SJCRH30 (cell line): ENCODE measurements around the gene GCFC2. TPM values are rescaled to one million over a fixed set of nuclear protein-coding genes. Genes with fewer than 3 reads are reported as not detected.
"Not testable (repeated sequence)": the region's sequence is repeated elsewhere in the genome, so short reads cannot be mapped to it uniquely, and the experiment has no call there.

ENCODE experiments used
- DNase-seq, 2 experiments: peaks; one replicate each; pipeline ENCODE4 v3.0.0-alpha.2; 2015 to 2020
- H3K27ac ChIP-seq: fragments of 250-450 bp; sonication (Bioruptor Pico); 2 replicates; pipeline ENCODE4 v1.5.1; 2020; ENCODE audit warnings: mild to moderate bottlenecking, moderate library complexity
- H3K27me3 ChIP-seq: fragments of 250-450 bp; sonication (Bioruptor Pico); 2 replicates; pipeline ENCODE4 v1.5.1; 2020; ENCODE audit warnings: mild to moderate bottlenecking, moderate library complexity
- H3K36me3 ChIP-seq: fragments of 250-450 bp; sonication (Bioruptor Pico); 2 replicates; pipeline ENCODE4 v1.5.1; 2020; ENCODE audit warnings: mild to moderate bottlenecking, moderate library complexity
- H3K4me1 ChIP-seq: fragments of 250-450 bp; sonication (Bioruptor Pico); 2 replicates; pipeline ENCODE4 v1.5.1; 2020; ENCODE audit warnings: mild to moderate bottlenecking, moderate library complexity
- H3K4me3 ChIP-seq: fragments of 250-450 bp; sonication (Bioruptor Pico); 2 replicates; pipeline ENCODE4 v1.5.1; 2020; ENCODE audit warnings: mild to moderate bottlenecking, moderate library complexity
- H3K9me3 ChIP-seq: fragments of 250-450 bp; sonication (Bioruptor Pico); replicated peaks from 2 replicates; pipeline ENCODE4 v1.5.1; 2020; ENCODE audit warnings: mild to moderate bottlenecking, moderate library complexity
- total RNA-seq: library from RNA; depleted of rRNA; stranded (reverse); fragments of >200 nt; shearing (Covaris generic); gene quantifications from 2 replicates; pipeline ENCODE4 v1.2.3, GENCODE V29; 2014

GCFC2 gene
- total RNA-seq, 1 experiment from 2014 or later = 41.1 TPM

- Histone ChIP-seq H3K9me3 (no peaks in the 10 kb centered on the region), H3K4me3 (no peak overlapping the region)
- DNase-seq = no peak
Observed at GRCh38 chr2:75707901-75708300, 2.8 kb downstream of the GCFC2 start.

GRCh38 chr2:75705921-75706320 lies 4.8 kb downstream of the GCFC2 start:
- DNase-seq = peak in 1 of 2 experiments; percentile 37
- Histone ChIP-seq H3K27me3 (no peaks in the 10 kb centered on the region), H3K27ac (no peak overlapping the region), H3K4me1 (peaks cover 19% of the 10 kb centered on the region), H3K4me3 (no peak overlapping the region), H3K9me3 (no peaks in the 10 kb centered on the region), H3K36me3 (peaks cover 31% of the 10 kb centered on the region)

More at GRCh38 chr2:75707901-75708300, 2.8 kb downstream of the GCFC2 start:
- Histone ChIP-seq H3K4me1 (peaks cover 19% of the 10 kb centered on the region), H3K27ac (no peak overlapping the region), H3K27me3 (no peaks in the 10 kb centered on the region), H3K36me3 (peaks cover 15% of the 10 kb centered on the region)

- Histone ChIP-seq H3K36me3 (peaks cover 42% of the 10 kb centered on the region), H3K27me3 (no peaks in the 10 kb centered on the region), H3K4me1 (peaks cover 9% of the 10 kb centered on the region), H3K4me3 (no peak overlapping the region), H3K27ac (no peak overlapping the region), H3K9me3 (no peaks in the 10 kb centered on the region)
- DNase-seq = no peak
Observed at GRCh38 chr2:75703589-75704287, 7.0 kb downstream of the GCFC2 start.

GRCh38 chr2:75702593-75702992 lies 8.1 kb downstream of the GCFC2 start:
- Histone ChIP-seq H3K9me3 (no peaks in the 10 kb centered on the region; the same call in 1 of the 2 replicates), H3K27ac (no peak overlapping the region), H3K36me3 (peaks cover 53% of the 10 kb centered on the region), H3K27me3 (no peaks in the 10 kb centered on the region), H3K4me1 (peaks cover 9% of the 10 kb centered on the region), H3K4me3 (no peak overlapping the region)
- no peak for DNase-seq

GRCh38 chr2:75698918-75699317 lies 11.8 kb downstream of the GCFC2 start:
- Histone ChIP-seq H3K36me3 (peaks cover 52% of the 10 kb centered on the region), H3K9me3 (no peaks in the 10 kb centered on the region; the same call in 1 of the 2 replicates), H3K4me1 (no peaks in the 10 kb centered on the region), H3K27ac (no peak overlapping the region), H3K27me3 (no peaks in the 10 kb centered on the region), H3K4me3 (no peak overlapping the region)
- no peak for DNase-seq

- Histone ChIP-seq H3K36me3 (peaks cover 40% of the 10 kb centered on the region), H3K27me3 (no peaks in the 10 kb centered on the region)
- no peak for DNase-seq
Observed at GRCh38 chr2:75688196-75688595, 22.5 kb downstream of the GCFC2 start.

GRCh38 chr2:75683430-75683829 lies 27.3 kb downstream of the GCFC2 start:
- H3K36me3 ChIP-seq = peaks cover 29% of the 10 kb centered on the region
- H3K27me3 ChIP-seq, H3K9me3 ChIP-seq, DNase-seq, H3K27ac ChIP-seq, H3K4me3 ChIP-seq, H3K4me1 ChIP-seq: not testable (repeated sequence)

More at GRCh38 chr2:75688196-75688595, 22.5 kb downstream of the GCFC2 start:
- Histone ChIP-seq H3K27ac (no peak overlapping the region), H3K4me3 (no peak overlapping the region), H3K9me3 (no peaks in the 10 kb centered on the region), H3K4me1 (no peaks in the 10 kb centered on the region)

- Histone ChIP-seq H3K9me3 (no peaks in the 10 kb centered on the region), H3K4me3 (no peak overlapping the region), H3K27me3 (no peaks in the 10 kb centered on the region), H3K36me3 (peaks cover 14% of the 10 kb centered on the region; the same call in 1 of the 2 replicates), H3K4me1 (peaks cover under 1% of the 10 kb centered on the region; the same call in 1 of the 2 replicates), H3K27ac (no peak overlapping the region)
- no peak for DNase-seq
Observed at GRCh38 chr2:75680402-75680801, 30.3 kb downstream of the GCFC2 start.

- Histone ChIP-seq H3K9me3 (no peaks in the 10 kb centered on the region), H3K36me3 (peaks cover 14% of the 10 kb centered on the region; the same call in 1 of the 2 replicates), H3K27ac (no peak overlapping the region), H3K4me1 (peaks cover 4% of the 10 kb centered on the region; the same call in 1 of the 2 replicates), H3K27me3 (no peaks in the 10 kb centered on the region), H3K4me3 (no peak overlapping the region)
- DNase-seq = no peak
Observed at GRCh38 chr2:75679556-75679955, 31.2 kb downstream of the GCFC2 start.

GRCh38 chr2:75676464-75676863 lies 34.3 kb downstream of the GCFC2 start:
- Histone ChIP-seq H3K36me3 (peaks cover 22% of the 10 kb centered on the region), H3K27ac (no peak overlapping the region), H3K4me1 (peaks cover 4% of the 10 kb centered on the region; the same call in 1 of the 2 replicates), H3K9me3 (no peaks in the 10 kb centered on the region), H3K4me3 (no peak overlapping the region), H3K27me3 (no peaks in the 10 kb centered on the region)
- no peak for DNase-seq

- no peaks in the 10 kb centered on the region for H3K27me3 ChIP-seq
- no peak for DNase-seq
Observed at GRCh38 chr2:75675908-75676307, 34.8 kb downstream of the GCFC2 start.

GRCh38 chr2:75675423-75675822 lies 35.3 kb downstream of the GCFC2 start:
- DNase-seq = peak; percentile 13 to 32
- not testable (repeated sequence) for H3K27me3 ChIP-seq, H3K9me3 ChIP-seq, H3K4me1 ChIP-seq, H3K4me3 ChIP-seq
- Histone ChIP-seq H3K36me3 (peaks cover 27% of the 10 kb centered on the region), H3K27ac (peak overlapping the region; percentile 15; the same call in 1 of the 2 replicates)

More at GRCh38 chr2:75675908-75676307, 34.8 kb downstream of the GCFC2 start:
- Histone ChIP-seq H3K4me1 (peaks cover 4% of the 10 kb centered on the region; the same call in 1 of the 2 replicates), H3K9me3 (no peaks in the 10 kb centered on the region), H3K4me3 (no peak overlapping the region), H3K36me3 (peaks cover 23% of the 10 kb centered on the region), H3K27ac (no peak overlapping the region)

- Histone ChIP-seq H3K27me3 (no peaks in the 10 kb centered on the region), H3K27ac (no peak overlapping the region), H3K36me3 (peaks cover 58% of the 10 kb centered on the region), H3K9me3 (no peaks in the 10 kb centered on the region), H3K4me3 (no peak overlapping the region), H3K4me1 (no peaks in the 10 kb centered on the region)
- DNase-seq = no peak
Observed at GRCh38 chr2:75667884-75668283, 42.8 kb downstream of the GCFC2 start.

GRCh38 chr2:75666911-75667310 lies 43.8 kb downstream of the GCFC2 start:
- Histone ChIP-seq H3K36me3 (peaks cover 62% of the 10 kb centered on the region), H3K4me3 (no peak overlapping the region)

GRCh38 chr2:75657798-75658197 lies 52.9 kb downstream of the GCFC2 start:
- H3K9me3 ChIP-seq = no peaks in the 10 kb centered on the region
- H3K4me1 ChIP-seq = no peaks in the 10 kb centered on the region
- H3K4me3 ChIP-seq = no peak overlapping the region
- H3K27me3 ChIP-seq = no peaks in the 10 kb centered on the region
- peaks cover 92% of the 10 kb centered on the region for H3K36me3 ChIP-seq
- no peak for DNase-seq
- H3K27ac ChIP-seq = no peak overlapping the region

More at GRCh38 chr2:75666911-75667310, 43.8 kb downstream of the GCFC2 start:
- DNase-seq = no peak
- Histone ChIP-seq H3K27ac (no peak overlapping the region), H3K9me3 (no peaks in the 10 kb centered on the region), H3K4me1 (no peaks in the 10 kb centered on the region), H3K27me3 (no peaks in the 10 kb centered on the region)

GRCh38 chr2:75656563-75656962 lies 54.2 kb downstream of the GCFC2 start:
- peaks cover 93% of the 10 kb centered on the region for H3K36me3 ChIP-seq
- no peak overlapping the region for H3K27ac ChIP-seq

More at GRCh38 chr2:75656563-75656962, 54.2 kb downstream of the GCFC2 start:
- DNase-seq = no peak
- Histone ChIP-seq H3K4me1 (no peaks in the 10 kb centered on the region), H3K27me3 (no peaks in the 10 kb centered on the region), H3K4me3 (no peak overlapping the region), H3K9me3 (no peaks in the 10 kb centered on the region)
